Parathyroid adenoma (tissue), 2 donors: ENCODE results near the gene ITPKC.
"Not testable (repeated sequence)": the region's sequence is repeated elsewhere in the genome, so short reads cannot be mapped to it uniquely, and the experiment has no call there.

Experiments
- H2AFZ ChIP-seq: fragments of 300-600 bp; sonication (generic); one replicate; pipeline ENCODE4 v1.7.0; 2017; ENCODE audit warnings: antibody characterized with exemption, mild to moderate bottlenecking
- H3K27ac ChIP-seq: fragments of 300-600 bp; sonication (generic); one replicate; pipeline ENCODE4 v1.7.0; 2017
- H3K27me3 ChIP-seq: fragments of 300-600 bp; sonication (generic); one replicate; pipeline ENCODE4 v1.7.0; 2017; ENCODE audit warnings: low read length; ENCODE audit not compliant: control insufficient read depth, insufficient read depth
- H3K36me3 ChIP-seq: fragments of 300-600 bp; sonication (generic); one replicate; pipeline ENCODE4 v1.7.0; 2017; ENCODE audit warnings: low read length; ENCODE audit not compliant: control insufficient read depth, insufficient read depth
- H3K4me1 ChIP-seq: fragments of 300-600 bp; sonication (generic); one replicate; pipeline ENCODE4 v1.7.0; 2017; ENCODE audit warnings: control low read depth
- H3K4me2 ChIP-seq: fragments of 300-600 bp; sonication (generic); one replicate; pipeline ENCODE4 v1.7.0; 2017; ENCODE audit warnings: low read length
- H3K4me3 ChIP-seq: fragments of 300-600 bp; sonication (generic); one replicate; pipeline ENCODE4 v1.7.0; 2017; ENCODE audit warnings: low read depth, low read length
- H3K79me2 ChIP-seq: fragments of 300-600 bp; sonication (generic); one replicate; pipeline ENCODE4 v1.7.0; 2017; ENCODE audit warnings: control low read depth
- H3K9ac ChIP-seq: fragments of 300-600 bp; sonication (generic); one replicate; pipeline ENCODE4 v1.7.0; 2017; ENCODE audit warnings: mild to moderate bottlenecking
- H3K9me3 ChIP-seq: fragments of 300-600 bp; sonication (generic); one replicate; pipeline ENCODE4 v1.7.0; 2017; ENCODE audit warnings: low read length; ENCODE audit not compliant: control insufficient read depth
- TF ChIP-seq, protein P1 (sequence below): fragments of 300-600 bp; sonication (generic); IDR thresholded peaks from one replicate; pipeline ENCODE4 v1.7.0; 2017; ENCODE audit warnings: antibody characterized with exemption, mild to moderate bottlenecking
- donor health status: primary hyperparathyroidism.

The ITPKC gene

DNA sequence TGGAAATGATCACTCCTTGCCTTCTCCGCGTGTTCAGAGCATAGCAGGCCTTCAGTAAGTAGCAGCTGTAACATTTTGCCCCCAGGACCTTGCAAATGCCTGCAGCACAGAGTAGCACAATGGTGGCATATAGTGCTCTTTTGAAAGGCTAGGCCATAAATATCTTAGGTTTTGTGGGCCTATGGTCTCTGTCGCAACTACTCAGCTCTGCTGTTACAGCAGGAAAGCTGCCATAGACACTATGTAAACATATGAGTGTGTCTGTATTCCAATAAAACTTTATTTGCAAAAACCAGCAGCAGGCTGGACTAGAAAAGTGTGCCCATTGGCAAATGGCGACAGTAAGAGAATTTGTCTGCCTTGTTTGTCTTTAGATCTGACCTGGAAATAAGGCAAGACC is 9.4 kb downstream of the ITPKC start:
- Histone ChIP-seq H3K79me2 (peaks cover 27% of the 10 kb centered on the region), H2AFZ (no peak overlapping the region), H3K9ac (no peak overlapping the region), H3K27ac (no peak overlapping the region), H3K9me3 (no peaks in the 10 kb centered on the region), H3K36me3 (no peaks in the 10 kb centered on the region), H3K4me3 (no peak overlapping the region), H3K4me2 (no peak overlapping the region), H3K27me3 (no peaks in the 10 kb centered on the region), H3K4me1 (no peaks in the 10 kb centered on the region)
- TF ChIP-seq, protein P1, sequence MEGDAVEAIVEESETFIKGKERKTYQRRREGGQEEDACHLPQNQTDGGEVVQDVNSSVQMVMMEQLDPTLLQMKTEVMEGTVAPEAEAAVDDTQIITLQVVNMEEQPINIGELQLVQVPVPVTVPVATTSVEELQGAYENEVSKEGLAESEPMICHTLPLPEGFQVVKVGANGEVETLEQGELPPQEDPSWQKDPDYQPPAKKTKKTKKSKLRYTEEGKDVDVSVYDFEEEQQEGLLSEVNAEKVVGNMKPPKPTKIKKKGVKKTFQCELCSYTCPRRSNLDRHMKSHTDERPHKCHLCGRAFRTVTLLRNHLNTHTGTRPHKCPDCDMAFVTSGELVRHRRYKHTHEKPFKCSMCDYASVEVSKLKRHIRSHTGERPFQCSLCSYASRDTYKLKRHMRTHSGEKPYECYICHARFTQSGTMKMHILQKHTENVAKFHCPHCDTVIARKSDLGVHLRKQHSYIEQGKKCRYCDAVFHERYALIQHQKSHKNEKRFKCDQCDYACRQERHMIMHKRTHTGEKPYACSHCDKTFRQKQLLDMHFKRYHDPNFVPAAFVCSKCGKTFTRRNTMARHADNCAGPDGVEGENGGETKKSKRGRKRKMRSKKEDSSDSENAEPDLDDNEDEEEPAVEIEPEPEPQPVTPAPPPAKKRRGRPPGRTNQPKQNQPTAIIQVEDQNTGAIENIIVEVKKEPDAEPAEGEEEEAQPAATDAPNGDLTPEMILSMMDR, result no peak

DNA sequence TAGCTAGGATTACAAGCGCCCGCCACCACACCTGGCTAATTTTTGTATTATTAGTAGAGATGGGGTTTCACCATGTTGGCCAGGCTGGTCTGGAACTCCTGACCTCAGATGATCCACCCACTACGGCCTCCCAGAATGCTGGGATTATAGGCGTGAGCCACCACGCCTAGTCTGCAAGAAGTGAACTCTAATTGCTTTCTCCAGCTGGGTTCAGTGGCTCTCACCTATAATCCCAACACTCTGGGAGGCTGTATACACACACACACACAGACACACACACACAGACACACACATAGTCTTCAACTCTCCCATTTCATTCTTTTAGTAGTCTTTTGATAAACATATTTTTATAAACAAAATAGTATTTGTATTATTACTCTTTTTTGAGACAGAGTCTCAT is 13.2 kb downstream of the ITPKC start:
- not testable (repeated sequence) for H3K36me3 ChIP-seq, H3K9ac ChIP-seq, H3K79me2 ChIP-seq, H3K27me3 ChIP-seq, H2AFZ ChIP-seq, H3K9me3 ChIP-seq, H3K4me2 ChIP-seq, H3K4me3 ChIP-seq, H3K27ac ChIP-seq, H3K4me1 ChIP-seq

DNA sequence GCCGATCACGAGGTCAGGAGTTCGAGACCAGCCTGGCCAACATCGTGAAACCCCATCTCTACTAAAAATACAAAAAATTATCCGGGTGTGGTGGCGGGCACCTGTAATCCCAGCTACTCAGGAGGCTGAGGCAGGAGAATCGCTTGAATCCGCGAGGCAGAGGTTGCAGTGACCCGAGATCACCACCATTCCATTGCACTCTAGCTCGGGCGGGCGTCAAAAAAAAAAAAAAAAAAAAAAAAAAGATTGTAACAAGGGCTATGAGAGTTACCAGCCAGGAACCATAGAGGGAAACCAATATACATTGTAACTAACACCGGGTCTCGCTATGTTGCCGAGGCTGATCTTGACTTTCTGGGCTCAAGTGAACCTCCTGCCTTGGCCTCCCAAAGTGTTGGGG is 15.4 kb downstream of the ITPKC start:
- not testable (repeated sequence) for H3K27ac ChIP-seq, H3K4me1 ChIP-seq, H3K9ac ChIP-seq, H3K36me3 ChIP-seq, H3K27me3 ChIP-seq, H3K4me3 ChIP-seq, H3K79me2 ChIP-seq, H3K9me3 ChIP-seq, H2AFZ ChIP-seq, H3K4me2 ChIP-seq

DNA sequence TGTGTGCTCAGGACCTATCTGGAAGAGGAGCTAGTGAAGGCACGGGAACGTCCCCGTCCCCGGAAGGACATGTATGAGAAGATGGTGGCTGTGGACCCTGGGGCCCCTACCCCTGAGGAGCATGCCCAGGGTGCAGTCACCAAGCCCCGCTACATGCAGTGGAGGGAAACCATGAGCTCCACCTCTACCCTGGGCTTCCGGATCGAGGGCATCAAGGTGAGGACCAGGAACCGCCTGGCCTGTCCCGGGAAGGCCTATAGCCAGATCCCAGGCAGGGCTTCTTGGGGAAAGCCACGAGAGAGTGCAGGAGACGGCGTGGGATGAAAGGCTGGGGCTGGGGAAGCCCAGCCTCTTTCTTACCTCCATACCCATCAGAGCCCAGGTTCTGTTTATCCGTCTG is 16.2 kb downstream of the ITPKC start:
- H3K4me2 ChIP-seq, result no peak overlapping the region
- no peaks in the 10 kb centered on the region for H3K27me3 ChIP-seq
- TF ChIP-seq, protein P1, result no peak
- no peak overlapping the region for H3K27ac ChIP-seq
- H3K4me1 ChIP-seq, result no peaks in the 10 kb centered on the region
- H3K79me2 ChIP-seq, result no peaks in the 10 kb centered on the region
- H3K36me3 ChIP-seq, result no peaks in the 10 kb centered on the region
- H3K9me3 ChIP-seq, result no peaks in the 10 kb centered on the region
- H2AFZ ChIP-seq, result no peak overlapping the region
- H3K9ac ChIP-seq, result no peak overlapping the region
- no peak overlapping the region for H3K4me3 ChIP-seq

DNA sequence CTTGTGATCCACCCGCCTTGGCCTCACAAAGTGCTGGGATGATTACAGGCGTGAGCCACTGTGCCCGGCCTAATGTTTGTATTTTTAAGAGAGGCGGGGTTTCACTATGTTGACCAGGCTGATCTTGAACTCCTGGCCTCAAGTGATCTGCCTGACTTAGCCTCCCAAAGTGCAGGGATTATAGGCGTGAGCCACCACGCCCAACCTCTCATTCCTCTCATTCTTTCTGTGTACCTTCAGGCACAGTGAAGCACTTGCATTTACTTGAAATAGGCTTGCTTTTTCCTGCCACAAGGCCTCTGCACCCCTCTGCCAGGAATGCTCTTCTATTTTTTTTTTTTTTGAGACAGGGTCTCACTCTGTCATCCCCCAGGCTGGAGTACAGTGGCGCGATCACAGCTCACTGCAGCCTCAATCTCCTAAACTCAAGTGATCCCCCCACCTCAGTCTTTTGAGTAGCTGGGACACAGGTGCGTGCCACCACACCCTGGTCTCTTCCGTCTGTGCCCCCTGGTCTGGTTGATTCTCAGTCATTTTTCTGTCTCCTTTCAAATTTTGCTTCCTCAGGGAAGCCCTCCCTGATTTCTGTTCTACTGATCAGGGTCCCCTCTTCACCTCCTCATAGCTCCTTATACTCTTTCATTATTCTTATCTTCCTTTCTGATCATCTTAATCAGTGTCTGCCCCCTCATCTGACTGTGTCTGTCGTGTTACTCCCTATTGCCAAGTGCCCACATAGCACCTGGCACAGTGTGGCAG is 18.3 kb downstream of the ITPKC start:
- Histone ChIP-seq H3K9ac (no peak overlapping the region), H3K4me1 (no peaks in the 10 kb centered on the region), H3K36me3 (no peaks in the 10 kb centered on the region), H3K27me3 (no peaks in the 10 kb centered on the region), H3K4me2 (no peak overlapping the region), H3K9me3 (no peaks in the 10 kb centered on the region), H3K4me3 (no peak overlapping the region), H3K79me2 (no peaks in the 10 kb centered on the region), H3K27ac (no peak overlapping the region), H2AFZ (no peak overlapping the region)
- TF ChIP-seq, protein P1, result no peak

DNA sequence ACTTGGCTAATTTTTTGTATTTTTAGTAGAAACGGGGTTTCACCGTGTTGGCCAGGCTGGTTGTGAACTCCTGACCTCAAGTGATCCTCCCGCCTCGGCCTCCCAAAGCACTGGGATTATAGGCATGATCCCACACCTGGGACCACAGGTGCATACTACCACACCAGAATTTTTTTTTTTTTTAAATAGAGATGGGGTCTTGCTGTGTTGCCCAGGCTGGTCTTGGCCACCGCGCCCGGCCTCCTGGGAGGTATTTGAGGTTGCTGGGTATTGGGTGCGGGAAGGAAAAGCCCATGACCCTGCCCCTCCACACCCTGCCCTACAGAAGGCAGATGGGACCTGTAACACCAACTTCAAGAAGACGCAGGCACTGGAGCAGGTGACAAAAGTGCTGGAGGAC is 19.7 kb downstream of the ITPKC start:
- H3K9ac ChIP-seq, result no peak overlapping the region
- H3K27me3 ChIP-seq, result no peaks in the 10 kb centered on the region
- TF ChIP-seq, protein P1, result no peak
- no peaks in the 10 kb centered on the region for H3K4me1 ChIP-seq
- H3K36me3 ChIP-seq, result no peaks in the 10 kb centered on the region
- H2AFZ ChIP-seq, result no peak overlapping the region
- H3K27ac ChIP-seq, result no peak overlapping the region
- H3K9me3 ChIP-seq, result no peaks in the 10 kb centered on the region
- no peak overlapping the region for H3K4me2 ChIP-seq
- no peak overlapping the region for H3K4me3 ChIP-seq
- H3K79me2 ChIP-seq, result no peaks in the 10 kb centered on the region
